H1 (cell line): ENCODE results near the gene FAM228B. TPM values are rescaled to one million over a fixed set of nuclear protein-coding genes. Genes with fewer than 3 reads are reported as not detected.

Experiments used
- CTCF ChIA-PET: fragments of 300-600 bp; sonication (Branson Sonifier 250); formaldehyde crosslinking; loops from one replicate; lab custom pipeline; 2021; ENCODE audit not compliant: partially characterized antibody; lab: Charles Lee
- POLR2A ChIA-PET: fragments of 300-600 bp; sonication (Branson Sonifier 250); formaldehyde crosslinking; loops from one replicate; lab custom pipeline; 2021; ENCODE audit warnings: inconsistent platforms; ENCODE audit not compliant: partially characterized antibody; lab: Charles Lee
- DNase-seq, 2 experiments: peaks; one replicate each; pipeline versions ENCODE4 v3.0.0 to v3.0.0-alpha.2; 2010 to 2022; ENCODE audit warnings: low spot score in 2 of 2, low read depth in 1 of 2, mixed read lengths in 1 of 2
- FAIRE-seq: peaks from 2 replicates; lab custom pipeline; 2011; peaks lifted over from hg19 to GRCh38; lab: Jason Lieb, UNC
- H2AFZ ChIP-seq: 2 replicates; pipeline ENCODE4 v1.8.1; 2012; ENCODE audit warnings: low read length, inconsistent platforms
- H2AK5ac ChIP-seq: 2 replicates; pipeline ENCODE4 v1.6.1; 2013; ENCODE audit warnings: low read depth, low read length
- H2BK120ac ChIP-seq: replicated peaks from 2 replicates; pipeline ENCODE3; 2013; ENCODE audit warnings: low read depth, low read length, inconsistent platforms
- H2BK12ac ChIP-seq: 2 replicates; pipeline ENCODE4 v1.6.1; 2013; ENCODE audit warnings: low read depth, low read length
- H2BK15ac ChIP-seq: 2 replicates; pipeline ENCODE4 v1.6.1; 2013; ENCODE audit warnings: low read length
- H2BK20ac ChIP-seq: 2 replicates; pipeline ENCODE4 v1.6.1; 2013; ENCODE audit warnings: low read length
- H2BK5ac ChIP-seq: 2 replicates; pipeline ENCODE4 v1.6.1; 2013; ENCODE audit warnings: low read depth, low read length
- H3K14ac ChIP-seq: 2 replicates; pipeline ENCODE4 v1.6.1; 2013; ENCODE audit warnings: inconsistent platforms; ENCODE audit not compliant: insufficient read length
- H3K18ac ChIP-seq: 2 replicates; pipeline ENCODE4 v1.6.1; 2013; ENCODE audit warnings: low read length; ENCODE audit errors: extremely low read depth
- H3K23ac ChIP-seq: 2 replicates; pipeline ENCODE4 v1.6.1; 2013; ENCODE audit warnings: inconsistent platforms; ENCODE audit not compliant: insufficient read length
- H3K23me2 ChIP-seq: 2 replicates; pipeline ENCODE4 v1.6.1; 2013; ENCODE audit warnings: low read depth, low read length
- H3K27ac ChIP-seq: 2 replicates; pipeline ENCODE4 v1.6.1; 2011; ENCODE audit warnings: low read depth, low read length, inconsistent platforms
- H3K27me3 ChIP-seq, 4 experiments: replicated peaks in 1 of 4; 1 replicate in 1 of 4; 2 replicates in 3 of 4; pipeline versions ENCODE4 v1.6.1 to v1.8.1; 2011 to 2013; ENCODE audit warnings: low read length in 3 of 4, mild to moderate bottlenecking in 3 of 4, inconsistent platforms in 2 of 4, mixed read lengths in 2 of 4, moderate library complexity in 1 of 4; ENCODE audit not compliant: control insufficient read depth in 3 of 4, insufficient read depth in 3 of 4; ENCODE audit errors: extremely low read depth in 1 of 4
- H3K36me3 ChIP-seq, 4 experiments: 2 replicates each; pipeline versions ENCODE4 v1.6.1 to v1.8.1; 2011 to 2013; ENCODE audit warnings: mild to moderate bottlenecking in 4 of 4, low read length in 3 of 4, moderate library complexity in 2 of 4, control low read depth in 1 of 4, inconsistent platforms in 1 of 4; ENCODE audit not compliant: insufficient read depth in 4 of 4, control insufficient read depth in 2 of 4
- H3K4ac ChIP-seq: replicated peaks from 2 replicates; pipeline ENCODE3; 2013; ENCODE audit warnings: low read length, low read depth, mixed read lengths, inconsistent platforms; ENCODE audit not compliant: insufficient read length
- H3K4me1 ChIP-seq, 4 experiments: replicated peaks in 1 of 4; 1 replicate in 1 of 4; 2 replicates in 3 of 4; pipeline versions ENCODE4 v1.6.1 to v1.8.1; 2011 to 2013; ENCODE audit warnings: low read length in 3 of 4, inconsistent platforms in 2 of 4, mixed read lengths in 1 of 4; ENCODE audit not compliant: insufficient read depth in 4 of 4, control insufficient read depth in 3 of 4
- H3K4me2 ChIP-seq, 2 experiments: 2 replicates each; pipeline versions ENCODE4 v1.6.1 to v1.8.1; 2011 to 2013; ENCODE audit warnings: low read depth in 2 of 2, low read length in 2 of 2, control low read depth in 1 of 2, inconsistent platforms in 1 of 2, mild to moderate bottlenecking in 1 of 2; ENCODE audit not compliant: insufficient read depth in 1 of 2
- H3K4me3 ChIP-seq, 4 experiments: fragments of 200-600, 300-600 bp in 1 of 4; sonication (generic), shearing (Covaris generic), sonication (Bioruptor Twin) in 1 of 4; 2 replicates each; pipeline versions ENCODE4 v1.5.1 to v1.8.1; 2011 to 2016; ENCODE audit warnings: low read length in 4 of 4, low read depth in 3 of 4, control low read depth in 2 of 4, inconsistent platforms in 2 of 4, mild to moderate bottlenecking in 2 of 4, mixed read lengths in 1 of 4, moderate library complexity in 1 of 4; ENCODE audit not compliant: insufficient read depth in 2 of 4; ENCODE audit errors: extremely low read depth in 1 of 4
- H3K56ac ChIP-seq: replicated peaks from 2 replicates; pipeline ENCODE3; 2013; ENCODE audit warnings: low read depth, mild to moderate bottlenecking, mixed read lengths, low read length, inconsistent platforms; ENCODE audit not compliant: insufficient read length
- H3K79me1 ChIP-seq: 2 replicates; pipeline ENCODE4 v1.6.1; 2013; ENCODE audit warnings: low read depth, low read length, control low read depth
- H3K79me2 ChIP-seq, 2 experiments: 2 replicates each; pipeline versions ENCODE4 v1.6.1 to v1.8.1; 2012 to 2013; ENCODE audit warnings: low read length in 2 of 2, mild to moderate bottlenecking in 2 of 2, inconsistent platforms in 1 of 2; ENCODE audit not compliant: insufficient read depth in 2 of 2, control insufficient read depth in 1 of 2
- H3K9ac ChIP-seq, 4 experiments: replicated peaks in 1 of 4; 1 replicate in 1 of 4; 2 replicates in 3 of 4; pipeline versions ENCODE4 v1.6.1 to v1.8.1; 2011 to 2013; ENCODE audit warnings: low read depth in 3 of 4, low read length in 3 of 4, control low read depth in 2 of 4, mild to moderate bottlenecking in 2 of 4, moderate library complexity in 2 of 4, inconsistent platforms in 1 of 4; ENCODE audit errors: extremely low read depth in 1 of 4
- H3K9me3 ChIP-seq, 2 experiments: 2 replicates each; pipeline versions ENCODE4 v1.6.1 to v1.8.1; 2012 to 2013; ENCODE audit warnings: mild to moderate bottlenecking in 2 of 2, moderate library complexity in 2 of 2, control low read depth in 1 of 2, inconsistent platforms in 1 of 2, low read depth in 1 of 2, low read length in 1 of 2, mixed read lengths in 1 of 2; ENCODE audit not compliant: insufficient read depth in 2 of 2
- H4K20me1 ChIP-seq, 2 experiments: replicated peaks in 1 of 2; 2 replicates each; pipeline versions ENCODE3 to v1.8.1; 2011 to 2013; ENCODE audit warnings: inconsistent platforms in 2 of 2, low read length in 2 of 2, mild to moderate bottlenecking in 1 of 2; ENCODE audit not compliant: insufficient read depth in 2 of 2, control insufficient read depth in 1 of 2
- H4K5ac ChIP-seq: 2 replicates; pipeline ENCODE4 v1.6.1; 2013; ENCODE audit warnings: low read length, low read depth, mixed read lengths, inconsistent platforms; ENCODE audit not compliant: insufficient read length
- H4K8ac ChIP-seq: 2 replicates; pipeline ENCODE4 v1.8.0; 2013; ENCODE audit warnings: mild to moderate bottlenecking, moderate library complexity, low read length, inconsistent platforms; ENCODE audit not compliant: insufficient read depth; ENCODE audit errors: extremely low read depth
- H4K91ac ChIP-seq: replicated peaks from 2 replicates; pipeline ENCODE3; 2013; ENCODE audit warnings: low read length, mixed read lengths, inconsistent platforms; ENCODE audit not compliant: insufficient read length
- CBX5 ChIP-seq: fragments of 300-800, 300-1000 bp; sonication (generic); IDR thresholded peaks from 2 replicates; pipeline ENCODE4 v1.7.1; 2016; ENCODE audit warnings: antibody characterized with exemption, low read length, low read depth
- CREB1 ChIP-seq: IDR thresholded peaks from 2 replicates; pipeline ENCODE4 v1.6.1; 2012; ENCODE audit warnings: inconsistent platforms
- JUN ChIP-seq: IDR thresholded peaks from 2 replicates; pipeline ENCODE4 v1.6.1; 2011; ENCODE audit warnings: low read depth, mild to moderate bottlenecking, improper control_type of control experiment, low read length
- KDM4A ChIP-seq: IDR thresholded peaks from one replicate; pipeline ENCODE4 v1.7.1; 2012; ENCODE audit warnings: low read depth, mild to moderate bottlenecking, moderate library complexity, low read length, inconsistent platforms; ENCODE audit not compliant: severe bottlenecking
- SAP30 ChIP-seq: fragments of 300-600 bp; sonication (generic); IDR thresholded peaks from 2 replicates; pipeline ENCODE4 v1.7.1; 2012; ENCODE audit warnings: low read length, moderate library complexity, mild to moderate bottlenecking, inconsistent platforms; ENCODE audit not compliant: insufficient read depth, insufficient replicate concordance
- TBP ChIP-seq: IDR thresholded peaks from 2 replicates; pipeline ENCODE4 v1.6.1; 2011; ENCODE audit warnings: low read depth, low read length, improper control_type of control experiment
- WGBS, 2 experiments: shearing (Covaris generic) in 1 of 2; methylation state at CpG; one replicate each; pipeline versions ENCODE4 v1.1.6 to v1.1.7; 2013 to 2015; ENCODE audit warnings: low lambda C conversion rate in 2 of 2, mixed read lengths in 2 of 2, inconsistent platforms in 1 of 2, low coverage in 1 of 2, missing lambda C conversion rate in 1 of 2; ENCODE audit not compliant: insufficient replicate concordance in 2 of 2, insufficient coverage in 1 of 2, insufficient read length in 1 of 2; ENCODE audit errors: extremely low coverage in 1 of 2, missing lambda C conversion rate in 1 of 2; 5-methylcytosine and 5-hydroxymethylcytosine counted together
- polyA plus RNA-seq, 7 experiments: library from polyadenylated mRNA; depleted of rRNA in 3 of 7; stranded (reverse) in 5 of 7; unstranded in 2 of 7; fragments of >200 nt in 5 of 7; fragments of 200-250 nt in 2 of 7; gene quantifications; 1 replicate in 5 of 7; 2 replicates in 1 of 7; 4 replicates in 1 of 7; pipeline versions ENCODE4 v1.2.1 to v1.2.3, GENCODE V29; 2011 to 2013; ENCODE audit warnings: missing spikeins in 2 of 7, mixed read lengths in 2 of 7
- total RNA-seq: library from RNA; stranded (reverse); fragmentation: NEBNext Ultra II Directional; extraction: Animal tissue kit (Norgen Biotek cat#: 25700); gene quantifications from 2 replicates; pipeline ENCODE4 v1.2.1, GENCODE V29; 2021

FAM228B gene
- total and polyA plus RNA-seq, 2 of the 8 experiments (the other 6 are each of a cell fraction or from before 2014, with no cell fraction given), result 1.4 to 3.2 TPM

DNA sequence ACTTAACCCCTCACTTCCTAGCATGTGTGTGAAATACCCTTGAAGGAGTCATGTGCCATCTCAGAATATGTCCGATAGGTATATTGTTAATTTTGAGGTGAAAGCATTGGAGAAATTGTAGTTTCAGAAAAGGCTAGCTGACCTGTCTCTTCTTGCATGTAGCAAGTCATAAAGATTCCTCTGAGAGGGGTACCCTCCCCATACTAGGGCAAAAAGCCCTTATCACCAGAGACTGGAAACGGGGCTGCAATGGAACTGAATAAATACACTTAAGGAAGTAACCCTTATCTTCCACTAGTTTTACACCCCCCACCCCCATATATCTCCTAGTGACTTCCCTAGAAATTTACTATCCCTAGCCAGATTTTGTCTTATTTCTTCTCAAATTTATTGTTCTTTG lies 45.4 kb upstream of the FAM228B start:
- Histone ChIP-seq H3K23me2 (peaks cover 5% of the 10 kb centered on the region; the same call in 1 of the 2 replicates), H3K14ac (no peak overlapping the region), H3K4me1 (peaks cover 0 to 9% (median 3%) of the 10 kb centered on the region in 4 experiments; a peak in 5 of 7 replicates), H3K27me3 (no peaks in the 10 kb centered on the region), H4K8ac (no peak overlapping the region), H3K27ac (no peak overlapping the region), H2BK20ac (no peak overlapping the region), H3K4me3 (peak overlapping the region; percentile 58 to 74 (median 69); a peak in 7 of 8 replicates), H2AK5ac (no peak overlapping the region), H3K23ac (no peak overlapping the region), H3K18ac (no peak overlapping the region), H3K9ac (peak overlapping the region in 2 of 4 experiments; percentile 72 to 73; a peak in 3 of 7 replicates), H3K79me2 (peaks cover 0 to 19% of the 10 kb centered on the region in 2 experiments; a peak in 2 of 4 replicates), H4K5ac (no peak overlapping the region), H3K9me3 (no peaks in the 10 kb centered on the region), H2AFZ (no peak overlapping the region)
- WGBS, 2 experiments, result 92% methylated on average over 2 of the region's 2 CpGs; no CpG with 5 or more reads in 1 of the 2 experiments
- POLR2A ChIA-PET, result interaction anchor here (1.8 to 2.1 kb wide), 3 partner anchors 17 to 152 kb away, joined by 5 to 22 read pairs (median 5); partner anchors contain the start of gene WDCP
- DNase-seq, result no peak
- no peak for TF ChIP-seq CBX5
- no peak for TF ChIP-seq TBP
- no peak for TF ChIP-seq CREB1
- no peak for TF ChIP-seq JUN
- no peak for TF ChIP-seq SAP30
- no peak for TF ChIP-seq KDM4A
- TF ChIP-seq, all 59 proteins: peak for 0
- no peak overlapping the region for H2BK12ac ChIP-seq
- H3K79me1 ChIP-seq, result no peaks in the 10 kb centered on the region
- no peak overlapping the region for H3K4ac ChIP-seq
- H2BK120ac ChIP-seq, result no peak overlapping the region
- H3K4me2 ChIP-seq, result peak overlapping the region; percentile 83 to 84
- CTCF ChIA-PET, result no interaction called here
- H4K20me1 ChIP-seq, result no peaks in the 10 kb centered on the region
- FAIRE-seq, result no peak
- H3K56ac ChIP-seq, result no peak overlapping the region
- H3K36me3 ChIP-seq, result peaks cover 11 to 28% (median 21%) of the 10 kb centered on the region in 4 experiments; a peak in 7 of 8 replicates
- H2BK5ac ChIP-seq, result peak overlapping the region; percentile 66; the same call in 1 of the 2 replicates
- H2BK15ac ChIP-seq, result no peak overlapping the region
- no peak overlapping the region for H4K91ac ChIP-seq
